ENCODE measurements around the gene GDF10.

The GDF10 gene

DNA sequence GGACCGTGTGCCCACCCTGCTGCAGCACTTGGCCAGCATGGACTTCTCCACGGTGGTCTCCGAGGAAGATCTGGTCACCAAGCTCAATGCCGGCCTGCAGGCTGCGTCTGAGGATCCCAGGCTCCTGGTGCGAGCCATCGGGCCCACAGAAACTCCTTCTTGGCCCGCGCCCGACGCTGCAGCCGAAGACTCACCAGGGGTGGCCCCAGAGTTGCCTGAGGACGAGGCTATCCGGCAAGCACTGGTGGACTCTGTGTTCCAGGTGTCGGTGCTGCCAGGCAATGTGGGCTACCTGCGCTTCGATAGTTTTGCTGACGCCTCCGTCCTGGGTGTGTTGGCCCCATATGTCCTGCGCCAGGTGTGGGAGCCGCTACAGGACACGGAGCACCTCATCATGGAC, 49.5 kb downstream of the GDF10 start:
- DNase-seq (ENCODE audit: low read depth in 1 of 2, low spot score in 1 of 2) = no peak
- Histone ChIP-seq H3K27me3 (ENCODE audit: insufficient read depth, poor library complexity, severe bottlenecking) (peaks cover 5% of the 10 kb centered on the region), H3K4me3 (replicated peaks; ENCODE audit: insufficient read depth, low read length) (no peak overlapping the region), H3K27ac (replicated peaks) (no peak overlapping the region)
- TF ChIP-seq GABPA (IDR thresholded peaks at IDR 0.05; ENCODE audit: low read depth) (no peak), POLR2AphosphoS5 (IDR thresholded peaks at IDR 0.05; ENCODE audit: low read depth) (no peak), SPI1 (IDR thresholded peaks at IDR 0.05; ENCODE audit: borderline replicate concordance, low read depth) (no peak)
- TF ChIP-seq, protein P1, sequence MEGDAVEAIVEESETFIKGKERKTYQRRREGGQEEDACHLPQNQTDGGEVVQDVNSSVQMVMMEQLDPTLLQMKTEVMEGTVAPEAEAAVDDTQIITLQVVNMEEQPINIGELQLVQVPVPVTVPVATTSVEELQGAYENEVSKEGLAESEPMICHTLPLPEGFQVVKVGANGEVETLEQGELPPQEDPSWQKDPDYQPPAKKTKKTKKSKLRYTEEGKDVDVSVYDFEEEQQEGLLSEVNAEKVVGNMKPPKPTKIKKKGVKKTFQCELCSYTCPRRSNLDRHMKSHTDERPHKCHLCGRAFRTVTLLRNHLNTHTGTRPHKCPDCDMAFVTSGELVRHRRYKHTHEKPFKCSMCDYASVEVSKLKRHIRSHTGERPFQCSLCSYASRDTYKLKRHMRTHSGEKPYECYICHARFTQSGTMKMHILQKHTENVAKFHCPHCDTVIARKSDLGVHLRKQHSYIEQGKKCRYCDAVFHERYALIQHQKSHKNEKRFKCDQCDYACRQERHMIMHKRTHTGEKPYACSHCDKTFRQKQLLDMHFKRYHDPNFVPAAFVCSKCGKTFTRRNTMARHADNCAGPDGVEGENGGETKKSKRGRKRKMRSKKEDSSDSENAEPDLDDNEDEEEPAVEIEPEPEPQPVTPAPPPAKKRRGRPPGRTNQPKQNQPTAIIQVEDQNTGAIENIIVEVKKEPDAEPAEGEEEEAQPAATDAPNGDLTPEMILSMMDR (IDR thresholded peaks at IDR 0.05; ENCODE audit: insufficient read depth, low read length) = no peak
- TF ChIP-seq, protein P2, sequence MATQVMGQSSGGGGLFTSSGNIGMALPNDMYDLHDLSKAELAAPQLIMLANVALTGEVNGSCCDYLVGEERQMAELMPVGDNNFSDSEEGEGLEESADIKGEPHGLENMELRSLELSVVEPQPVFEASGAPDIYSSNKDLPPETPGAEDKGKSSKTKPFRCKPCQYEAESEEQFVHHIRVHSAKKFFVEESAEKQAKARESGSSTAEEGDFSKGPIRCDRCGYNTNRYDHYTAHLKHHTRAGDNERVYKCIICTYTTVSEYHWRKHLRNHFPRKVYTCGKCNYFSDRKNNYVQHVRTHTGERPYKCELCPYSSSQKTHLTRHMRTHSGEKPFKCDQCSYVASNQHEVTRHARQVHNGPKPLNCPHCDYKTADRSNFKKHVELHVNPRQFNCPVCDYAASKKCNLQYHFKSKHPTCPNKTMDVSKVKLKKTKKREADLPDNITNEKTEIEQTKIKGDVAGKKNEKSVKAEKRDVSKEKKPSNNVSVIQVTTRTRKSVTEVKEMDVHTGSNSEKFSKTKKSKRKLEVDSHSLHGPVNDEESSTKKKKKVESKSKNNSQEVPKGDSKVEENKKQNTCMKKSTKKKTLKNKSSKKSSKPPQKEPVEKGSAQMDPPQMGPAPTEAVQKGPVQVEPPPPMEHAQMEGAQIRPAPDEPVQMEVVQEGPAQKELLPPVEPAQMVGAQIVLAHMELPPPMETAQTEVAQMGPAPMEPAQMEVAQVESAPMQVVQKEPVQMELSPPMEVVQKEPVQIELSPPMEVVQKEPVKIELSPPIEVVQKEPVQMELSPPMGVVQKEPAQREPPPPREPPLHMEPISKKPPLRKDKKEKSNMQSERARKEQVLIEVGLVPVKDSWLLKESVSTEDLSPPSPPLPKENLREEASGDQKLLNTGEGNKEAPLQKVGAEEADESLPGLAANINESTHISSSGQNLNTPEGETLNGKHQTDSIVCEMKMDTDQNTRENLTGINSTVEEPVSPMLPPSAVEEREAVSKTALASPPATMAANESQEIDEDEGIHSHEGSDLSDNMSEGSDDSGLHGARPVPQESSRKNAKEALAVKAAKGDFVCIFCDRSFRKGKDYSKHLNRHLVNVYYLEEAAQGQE (IDR thresholded peaks at IDR 0.05; ENCODE audit: insufficient replicate concordance, low read depth) = no peak

DNA sequence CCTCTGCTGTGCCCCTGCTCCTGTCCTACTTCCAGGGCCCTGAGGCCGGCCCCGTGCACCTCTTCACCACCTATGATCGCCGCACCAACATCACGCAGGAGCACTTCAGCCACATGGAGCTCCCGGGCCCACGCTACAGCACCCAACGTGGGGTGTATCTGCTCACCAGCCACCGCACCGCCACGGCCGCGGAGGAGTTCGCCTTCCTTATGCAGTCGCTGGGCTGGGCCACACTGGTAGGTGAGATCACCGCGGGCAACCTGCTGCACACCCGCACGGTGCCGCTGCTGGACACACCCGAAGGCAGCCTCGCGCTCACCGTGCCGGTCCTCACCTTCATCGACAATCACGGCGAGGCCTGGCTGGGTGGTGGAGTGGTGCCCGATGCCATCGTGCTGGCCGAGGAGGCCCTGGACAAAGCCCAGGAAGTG, 50.0 kb downstream of the GDF10 start:
- Histone ChIP-seq H3K4me3 (replicated peaks; ENCODE audit: insufficient read depth, low read length) (no peak overlapping the region), H3K27me3 (ENCODE audit: insufficient read depth, poor library complexity, severe bottlenecking) (peaks cover under 1% of the 10 kb centered on the region), H3K27ac (replicated peaks) (no peak overlapping the region)
- DNase-seq (ENCODE audit: low read depth in 1 of 2, low spot score in 1 of 2) = no peak
- TF ChIP-seq GABPA (IDR thresholded peaks at IDR 0.05; ENCODE audit: low read depth) = no peak
- no peak for TF ChIP-seq SPI1 (IDR thresholded peaks at IDR 0.05; ENCODE audit: borderline replicate concordance, low read depth)
- TF ChIP-seq, protein P2 (IDR thresholded peaks at IDR 0.05; ENCODE audit: insufficient replicate concordance, low read depth) = no peak
- TF ChIP-seq POLR2AphosphoS5 (IDR thresholded peaks at IDR 0.05; ENCODE audit: low read depth) = no peak
- TF ChIP-seq, protein P1 (IDR thresholded peaks at IDR 0.05; ENCODE audit: insufficient read depth, low read length) = no peak

DNA sequence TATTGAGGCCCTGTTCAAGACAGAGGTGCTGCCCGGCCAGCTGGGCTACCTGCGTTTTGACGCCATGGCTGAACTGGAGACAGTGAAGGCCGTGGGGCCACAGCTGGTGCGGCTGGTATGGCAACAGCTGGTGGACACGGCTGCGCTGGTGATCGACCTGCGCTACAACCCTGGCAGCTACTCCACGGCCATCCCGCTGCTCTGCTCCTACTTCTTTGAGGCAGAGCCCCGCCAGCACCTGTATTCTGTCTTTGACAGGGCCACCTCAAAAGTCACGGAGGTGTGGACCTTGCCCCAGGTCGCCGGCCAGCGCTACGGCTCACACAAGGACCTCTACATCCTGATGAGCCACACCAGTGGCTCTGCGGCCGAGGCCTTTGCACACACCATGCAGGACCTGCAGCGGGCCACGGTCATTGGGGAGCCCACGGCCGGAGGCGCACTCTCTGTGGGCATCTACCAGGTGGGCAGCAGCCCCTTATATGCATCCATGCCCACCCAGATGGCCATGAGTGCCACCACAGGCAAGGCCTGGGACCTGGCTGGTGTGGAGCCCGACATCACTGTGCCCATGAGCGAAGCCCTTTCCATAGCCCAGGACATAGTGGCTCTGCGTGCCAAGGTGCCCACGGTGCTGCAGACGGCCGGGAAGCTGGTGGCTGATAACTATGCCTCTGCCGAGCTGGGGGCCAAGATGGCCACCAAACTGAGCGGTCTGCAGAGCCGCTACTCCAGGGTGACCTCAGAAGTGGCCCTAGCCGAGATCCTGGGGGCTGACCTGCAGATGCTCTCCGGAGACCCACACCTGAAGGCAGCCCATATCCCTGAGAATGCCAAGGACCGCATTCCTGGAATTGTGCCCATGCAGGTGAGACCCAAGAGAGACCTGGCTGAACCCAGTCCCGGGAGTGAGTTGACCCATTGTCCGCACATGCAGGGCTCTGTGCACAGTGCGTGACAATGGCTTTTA, 51.0 kb downstream of the GDF10 start:
- Histone ChIP-seq H3K27ac (replicated peaks) (no peak overlapping the region), H3K4me3 (replicated peaks; ENCODE audit: insufficient read depth, low read length) (no peak overlapping the region), H3K27me3 (ENCODE audit: insufficient read depth, poor library complexity, severe bottlenecking) (no peaks in the 10 kb centered on the region)
- no peak for DNase-seq (ENCODE audit: low read depth in 1 of 2, low spot score in 1 of 2)
- TF ChIP-seq SPI1 (IDR thresholded peaks at IDR 0.05; ENCODE audit: borderline replicate concordance, low read depth) (no peak), GABPA (IDR thresholded peaks at IDR 0.05; ENCODE audit: low read depth) (no peak), POLR2AphosphoS5 (IDR thresholded peaks at IDR 0.05; ENCODE audit: low read depth) (no peak)
- TF ChIP-seq, protein P2 (IDR thresholded peaks at IDR 0.05; ENCODE audit: insufficient replicate concordance, low read depth) = no peak
- TF ChIP-seq, protein P1 (IDR thresholded peaks at IDR 0.05; ENCODE audit: insufficient read depth, low read length) = no peak

Measured in HL-60 (cell line).